NCI-H146 (cell line): Measurements from ENCODE around the gene SPDYE8.
"Not testable (repeated sequence)": the region's sequence is repeated elsewhere in the genome, so short reads cannot be mapped to it uniquely, and the experiment has no call there.

ENCODE experiments used
- DNase-seq: peaks from one replicate; lab custom pipeline; 2025; lab: John Stamatoyannopoulos, UW

The SPDYE8 gene, protein sequence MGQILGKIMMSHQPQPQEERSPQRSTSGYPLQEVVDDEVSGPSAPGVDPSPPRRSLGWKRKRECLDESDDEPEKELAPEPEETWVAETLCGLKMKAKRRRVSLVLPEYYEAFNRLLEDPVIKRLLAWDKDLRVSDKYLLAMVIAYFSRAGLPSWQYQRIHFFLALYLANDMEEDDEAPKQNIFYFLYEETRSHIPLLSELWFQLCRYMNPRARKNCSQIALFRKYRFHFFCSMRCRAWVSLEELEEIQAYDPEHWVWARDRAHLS

DNA sequence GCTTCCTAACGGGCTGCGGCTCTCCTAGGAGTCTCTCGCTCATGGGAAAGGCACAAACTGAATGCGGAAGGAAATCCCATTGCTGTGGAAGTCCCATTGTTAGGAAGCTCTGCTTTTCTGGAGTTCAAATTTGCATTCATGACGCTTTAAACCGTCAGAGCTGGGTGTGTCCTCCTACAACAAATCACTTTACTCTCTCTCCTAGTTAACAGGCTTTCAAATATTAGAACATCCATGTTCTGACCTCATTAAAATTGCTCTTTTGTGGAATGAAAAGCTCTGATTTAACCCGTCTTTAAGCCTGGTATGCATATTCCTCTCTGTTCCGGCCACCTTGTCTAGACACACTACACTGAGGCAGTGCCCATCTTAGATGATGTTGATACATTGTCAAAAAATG, at the start of gene SPDYE8:
SPDYE8 (minus strand) TSS at position 101 of the 400 bp plus-strand sequence. CDS start 1,800 bp downstream, outside the sequence.
- DNase-seq, result not testable (repeated sequence)

DNA sequence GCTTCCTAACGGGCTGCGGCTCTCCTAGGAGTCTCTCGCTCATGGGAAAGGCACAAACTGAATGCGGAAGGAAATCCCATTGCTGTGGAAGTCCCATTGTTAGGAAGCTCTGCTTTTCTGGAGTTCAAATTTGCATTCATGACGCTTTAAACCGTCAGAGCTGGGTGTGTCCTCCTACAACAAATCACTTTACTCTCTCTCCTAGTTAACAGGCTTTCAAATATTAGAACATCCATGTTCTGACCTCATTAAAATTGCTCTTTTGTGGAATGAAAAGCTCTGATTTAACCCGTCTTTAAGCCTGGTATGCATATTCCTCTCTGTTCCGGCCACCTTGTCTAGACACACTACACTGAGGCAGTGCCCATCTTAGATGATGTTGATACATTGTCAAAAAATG, 28.2 kb upstream of the SPDYE8 start, which contains the start of gene SPDYE11:
SPDYE11 (minus strand) TSS at position 101 of the 400 bp plus-strand sequence. CDS start 1,800 bp downstream, outside the sequence.
- not testable (repeated sequence) for DNase-seq

DNA sequence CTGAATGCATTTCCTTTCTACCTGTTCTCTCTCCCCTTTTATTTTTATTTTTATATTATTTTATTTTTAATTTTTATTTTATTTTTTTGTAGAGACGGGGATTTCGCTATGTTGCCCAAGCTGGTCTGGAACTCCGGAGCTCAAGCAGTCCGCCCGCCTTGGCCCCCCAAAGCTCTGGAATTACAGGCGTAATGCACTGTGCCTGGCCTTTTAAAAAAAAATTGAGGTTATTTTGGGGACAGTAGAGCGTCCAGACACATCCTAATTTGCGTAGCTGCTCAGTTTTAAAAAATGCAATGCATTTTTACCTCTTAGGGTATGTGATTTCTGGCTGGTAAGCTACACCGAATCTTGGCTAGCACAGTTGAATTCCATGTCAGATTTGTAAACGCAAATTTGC, 23.1 kb downstream of the SPDYE8 start:
- DNase-seq, result not testable (repeated sequence)

DNA sequence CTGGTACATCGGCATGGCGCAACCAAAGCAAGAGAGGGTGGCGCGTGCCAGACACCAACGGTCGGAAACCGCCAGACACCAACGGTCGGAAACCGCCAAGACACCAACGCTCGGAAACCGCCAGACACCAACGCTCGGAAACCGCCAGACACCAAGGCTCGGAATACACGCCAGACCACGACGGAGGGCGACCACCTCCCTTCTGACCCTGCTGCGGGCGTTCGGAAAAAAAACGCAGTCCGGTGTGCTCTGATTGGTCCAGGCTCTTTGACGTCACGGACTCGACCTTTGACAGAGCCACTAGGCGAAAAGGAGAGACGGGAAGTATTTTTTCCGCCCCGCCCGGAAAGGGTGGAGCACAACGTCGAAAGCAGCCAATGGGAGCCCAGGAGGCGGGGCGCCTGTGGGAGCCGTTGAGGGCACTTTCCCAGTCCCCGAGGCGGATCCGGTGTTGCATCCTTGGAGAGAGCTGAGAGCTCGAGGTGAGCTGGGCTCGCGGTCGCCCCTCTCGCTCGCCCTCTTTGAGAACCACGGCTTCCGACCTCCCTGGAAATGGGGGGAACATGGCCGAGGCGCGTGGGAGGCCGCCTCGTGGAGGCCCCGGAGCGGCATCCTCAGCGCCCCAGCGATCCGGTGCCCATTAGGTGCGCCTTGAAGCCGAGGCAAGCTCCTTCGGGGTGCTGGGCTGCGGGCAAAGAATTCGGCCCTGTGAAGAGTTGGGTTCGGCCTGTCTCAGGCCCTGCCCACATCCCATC, 23.7 kb downstream of the SPDYE8 start:
- DNase-seq, result not testable (repeated sequence)

DNA sequence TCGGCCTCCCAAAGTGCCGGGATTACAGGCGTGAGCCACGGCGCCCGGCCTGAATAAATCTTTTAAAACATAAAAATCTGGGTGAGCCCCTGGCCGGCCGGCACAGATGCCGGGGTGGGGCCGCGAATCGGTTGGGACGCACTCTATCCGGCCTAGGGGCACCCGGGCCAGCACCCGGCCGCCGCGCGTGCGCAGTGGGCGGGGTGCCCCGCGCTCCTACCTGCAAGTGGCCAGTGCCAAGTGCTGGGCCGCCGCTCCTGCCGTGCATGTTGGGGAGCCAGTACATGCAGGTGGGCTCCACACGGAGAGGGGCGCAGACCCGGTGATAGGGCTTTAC, 24.2 kb downstream of the SPDYE8 start:
- not testable (repeated sequence) for DNase-seq

DNA sequence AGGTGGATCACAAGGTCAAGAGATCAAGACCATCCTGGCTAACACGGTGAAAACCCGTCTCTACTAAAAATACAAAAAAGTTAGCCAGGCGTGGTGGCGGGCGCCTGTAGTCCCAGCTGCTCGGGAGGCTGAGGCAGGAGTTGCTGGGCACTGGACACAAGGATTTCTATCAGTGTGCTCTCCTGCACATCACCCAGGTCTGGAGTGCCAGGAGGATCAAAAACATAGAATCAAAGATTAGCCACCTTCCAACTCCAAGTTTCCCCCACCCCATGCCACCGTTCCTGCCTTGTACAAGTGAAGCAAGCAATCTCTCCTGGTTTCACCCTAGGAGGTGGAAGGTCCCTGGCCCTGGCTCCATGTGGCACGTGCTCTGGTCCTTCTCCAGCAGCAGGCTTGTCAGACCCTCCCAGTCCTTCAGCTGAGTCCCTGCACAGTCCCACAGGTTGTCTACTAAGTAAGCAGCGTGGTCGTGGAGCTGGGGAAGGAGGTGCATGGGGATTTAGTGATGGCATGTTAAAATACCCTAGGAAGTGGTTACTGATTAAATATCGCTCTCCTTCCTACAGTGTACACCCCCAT, 31.6 kb downstream of the SPDYE8 start:
- DNase-seq, result not testable (repeated sequence)

DNA sequence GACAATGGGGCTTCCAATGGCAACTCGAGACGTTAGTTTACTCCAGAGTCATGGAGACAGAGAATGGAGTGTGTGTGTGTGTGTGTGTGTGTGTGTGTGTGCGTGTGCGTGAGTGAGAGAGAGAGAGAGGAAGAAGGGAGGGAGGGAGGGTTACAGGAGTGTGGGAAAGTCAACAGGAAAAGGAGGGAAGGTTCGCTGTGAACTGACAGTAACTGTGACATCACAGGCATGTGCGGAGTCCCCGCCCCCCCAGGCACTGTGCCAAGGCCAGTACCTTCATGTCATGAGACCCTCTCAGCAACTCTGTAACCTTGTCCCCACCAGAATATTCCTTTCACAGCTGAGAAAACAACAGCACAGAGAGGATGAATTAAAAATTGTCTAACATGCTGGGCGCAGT, 32.1 kb downstream of the SPDYE8 start:
- DNase-seq, result not testable (repeated sequence)

DNA sequence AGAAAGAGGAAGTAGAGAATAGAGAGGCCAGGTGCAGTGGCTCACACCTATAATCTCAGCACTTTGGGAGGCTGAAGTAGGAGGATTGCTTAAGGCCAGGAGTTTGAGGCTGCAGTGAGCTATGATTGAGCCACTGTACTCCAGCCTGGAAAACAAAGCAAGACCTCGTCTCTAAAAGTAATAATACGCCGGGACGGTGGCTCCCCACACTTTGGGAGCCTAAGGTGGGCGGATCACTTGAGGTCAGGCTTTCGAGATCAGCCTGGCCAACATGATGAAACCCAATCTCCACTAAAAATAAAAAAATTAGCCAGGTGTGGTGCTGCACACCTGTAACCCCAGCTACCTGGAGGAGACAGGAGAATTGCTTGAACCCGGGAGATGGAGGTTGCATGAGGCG, 34.1 kb downstream of the SPDYE8 start:
- not testable (repeated sequence) for DNase-seq

DNA sequence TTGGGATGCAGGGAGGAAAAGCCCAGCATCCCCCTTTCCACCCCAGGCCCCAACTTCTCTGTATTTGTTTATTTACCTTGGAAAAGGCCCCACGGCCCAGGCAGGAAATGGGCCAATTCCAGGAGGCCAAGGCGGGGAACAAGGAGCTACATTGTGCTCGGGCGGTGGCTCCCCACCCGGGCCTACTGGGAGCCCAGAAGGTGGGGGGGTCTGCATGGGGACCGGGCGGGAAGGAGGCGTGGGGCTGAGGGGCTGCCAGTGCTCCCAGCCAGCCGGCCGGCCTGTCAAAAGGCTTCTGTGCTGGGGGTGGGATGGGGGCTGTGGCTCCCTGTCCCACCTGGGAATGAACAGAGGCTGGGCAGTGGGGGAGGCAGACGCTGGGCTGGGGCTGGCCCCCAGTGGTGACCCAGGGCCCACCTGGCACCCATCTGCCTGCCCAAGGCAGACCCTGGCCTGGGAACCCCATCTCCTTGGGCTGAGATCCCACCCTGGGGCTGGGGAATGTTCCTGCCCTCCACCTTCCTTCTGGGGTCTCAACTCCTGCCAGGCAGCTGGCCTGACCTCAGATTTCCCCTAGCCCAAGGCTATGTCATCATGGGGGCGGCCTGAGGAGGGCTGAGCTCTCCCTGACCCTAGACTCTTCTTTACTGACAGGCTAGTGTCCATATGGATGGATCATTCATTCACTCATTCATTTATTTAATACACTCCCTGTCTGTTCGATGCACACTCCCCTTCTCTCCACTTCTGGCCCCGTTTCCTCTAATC, 39.2 kb downstream of the SPDYE8 start:
- not testable (repeated sequence) for DNase-seq

DNA sequence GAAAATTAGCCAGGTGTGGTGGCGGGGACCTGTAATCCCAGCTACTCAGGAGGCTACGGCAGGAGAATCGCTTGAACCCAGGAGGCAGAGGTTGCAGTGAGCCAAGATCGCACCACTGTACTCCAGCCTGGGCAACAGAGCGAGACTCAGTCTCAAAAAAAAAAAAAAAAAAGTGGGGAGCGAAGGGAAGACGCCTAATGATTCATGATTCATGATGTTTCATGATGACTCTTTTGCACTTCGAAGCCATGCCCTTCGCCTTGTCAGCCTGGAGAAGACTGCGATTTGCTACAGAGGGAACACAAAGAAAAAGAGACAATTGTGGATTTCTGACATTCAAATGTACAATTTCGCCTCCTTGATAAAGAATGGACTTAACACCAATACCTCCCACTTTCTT, 47.5 kb downstream of the SPDYE8 start:
- DNase-seq, result not testable (repeated sequence)

DNA sequence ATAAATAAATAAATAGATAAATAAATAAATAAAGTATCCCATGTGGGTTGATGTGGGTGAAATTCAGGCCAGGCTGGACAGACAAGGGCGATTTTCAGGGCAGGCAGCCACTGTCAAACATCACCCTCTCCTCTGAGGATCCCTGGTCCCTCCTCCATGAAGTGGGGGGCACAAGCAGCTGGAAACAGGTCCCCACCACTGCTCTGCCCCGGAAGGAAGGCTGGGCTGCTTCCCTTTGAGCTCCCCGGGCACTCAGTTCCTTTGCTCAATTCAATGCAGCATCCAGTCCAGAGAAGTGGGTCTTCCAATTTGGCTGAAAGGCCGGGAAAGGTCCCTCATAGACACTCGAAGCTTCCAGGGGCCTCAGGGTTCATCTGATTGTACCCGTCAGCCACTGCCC, 49.2 kb downstream of the SPDYE8 start:
- not testable (repeated sequence) for DNase-seq

DNA sequence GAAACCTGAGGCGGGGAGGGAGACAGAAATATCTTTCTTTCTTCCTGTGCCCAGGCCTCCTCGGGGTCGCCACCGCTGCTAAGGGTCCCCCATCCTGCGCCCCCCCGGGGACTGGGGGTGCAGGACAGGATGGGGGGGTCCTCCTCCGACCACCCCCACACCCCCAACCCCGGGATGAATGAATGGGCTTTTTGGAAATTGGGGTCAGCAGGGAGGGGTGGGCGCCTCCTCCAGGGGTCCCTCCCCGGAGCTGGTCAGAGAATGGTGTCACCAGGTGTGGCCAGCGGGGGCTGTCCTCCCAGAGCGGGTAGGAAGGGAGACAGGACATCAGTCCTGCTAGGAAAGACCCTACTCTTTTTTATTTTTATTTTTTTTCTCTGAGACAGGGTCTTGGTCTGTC, 53.1 kb downstream of the SPDYE8 start:
- DNase-seq, result not testable (repeated sequence)

DNA sequence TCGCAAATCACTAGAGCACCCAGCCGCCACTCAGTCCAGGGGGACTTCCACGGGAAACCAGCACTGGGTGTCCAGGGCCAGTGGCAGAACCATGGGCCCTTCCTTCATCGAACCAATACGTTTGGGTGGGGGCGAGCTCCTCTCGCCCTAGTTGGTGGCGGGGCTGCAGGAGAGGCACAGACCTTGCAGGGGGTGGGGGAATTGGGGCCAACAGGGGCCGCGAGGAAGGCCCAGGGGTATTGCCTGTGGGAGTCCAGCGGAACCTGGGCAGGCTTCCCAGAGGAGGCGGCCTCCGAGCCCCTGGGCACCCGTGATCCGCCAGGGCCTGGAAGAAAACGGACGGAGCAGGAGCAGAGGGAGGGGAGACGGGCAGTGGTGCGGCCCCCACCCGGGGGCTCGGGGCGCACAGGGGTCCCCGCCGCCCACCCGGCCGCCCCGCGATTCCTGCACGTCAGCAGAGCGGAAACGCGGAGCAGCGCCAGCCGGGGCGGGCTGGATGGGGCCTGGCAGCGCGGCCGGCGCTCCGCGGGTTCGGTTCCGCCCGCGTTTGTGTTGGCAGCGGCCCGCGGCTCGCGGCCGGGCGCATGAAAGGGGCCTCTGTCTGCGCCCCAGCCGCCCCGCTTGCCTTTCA, 53.8 kb downstream of the SPDYE8 start:
- not testable (repeated sequence) for DNase-seq

DNA sequence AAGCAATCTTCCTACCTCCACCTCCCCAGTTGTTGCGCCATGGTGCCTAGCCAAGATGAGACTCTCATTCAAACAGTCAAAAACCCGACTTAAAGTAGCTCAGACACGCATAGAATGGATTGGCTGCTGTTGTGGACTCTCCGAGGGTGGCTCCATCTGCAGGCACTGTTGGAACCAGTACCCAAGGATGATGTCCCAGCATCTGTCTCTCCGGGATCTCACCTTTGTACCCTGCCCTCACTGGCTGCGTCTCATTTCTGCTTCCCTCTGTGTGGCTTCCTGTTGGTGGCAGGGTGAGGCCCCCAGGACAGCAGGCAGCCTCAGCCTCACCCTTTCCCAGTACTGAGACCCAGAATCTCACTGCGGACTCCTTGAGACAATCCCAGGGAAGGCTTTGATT, 54.8 kb downstream of the SPDYE8 start:
- not testable (repeated sequence) for DNase-seq

DNA sequence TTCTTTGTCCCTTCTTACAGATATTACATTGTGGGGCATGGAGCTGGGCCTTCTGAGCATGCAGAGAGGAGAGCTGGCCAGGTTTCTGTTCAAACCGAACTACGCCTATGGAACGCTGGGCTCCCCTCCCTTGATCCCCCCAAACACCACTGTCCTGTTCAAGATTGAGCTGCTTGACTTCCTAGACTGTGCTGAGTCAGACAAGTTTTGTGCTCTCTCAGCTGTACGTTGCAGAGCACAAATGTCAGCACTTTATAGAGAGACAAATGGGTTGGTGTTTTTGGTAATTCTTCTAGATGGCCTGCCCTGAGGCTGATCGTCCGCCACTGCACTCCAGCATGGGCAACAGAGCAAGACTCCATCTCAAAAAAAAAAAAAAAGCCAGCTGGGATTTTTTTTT, 58.1 kb downstream of the SPDYE8 start:
- DNase-seq, result not testable (repeated sequence)
